Measurements from ENCODE around the gene TCN2.
A peak's percentile ranks its signal among the peaks of the same experiment; 100 is the strongest.

Gene TCN2

DNA sequence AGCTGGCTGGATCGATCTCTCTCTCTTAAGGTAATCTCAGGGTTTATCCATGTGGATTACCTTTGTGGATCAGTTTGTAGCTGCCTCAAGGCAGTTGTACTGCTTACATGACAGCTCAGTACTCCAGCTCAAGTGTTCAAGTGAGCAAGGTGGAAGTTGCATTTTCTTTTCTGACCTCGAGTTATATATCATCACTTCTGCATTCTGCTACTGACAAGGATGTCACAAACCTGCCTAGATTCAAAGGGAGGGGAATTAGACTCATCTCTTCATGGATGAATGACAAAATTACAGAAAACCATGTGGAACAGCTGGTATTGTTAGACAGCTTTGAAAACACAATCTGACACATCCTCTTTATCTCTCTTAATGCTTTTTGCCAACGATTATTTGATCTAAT is 6.1 kb upstream of the TCN2 start (continued):
- TF ChIP-seq, protein P1, sequence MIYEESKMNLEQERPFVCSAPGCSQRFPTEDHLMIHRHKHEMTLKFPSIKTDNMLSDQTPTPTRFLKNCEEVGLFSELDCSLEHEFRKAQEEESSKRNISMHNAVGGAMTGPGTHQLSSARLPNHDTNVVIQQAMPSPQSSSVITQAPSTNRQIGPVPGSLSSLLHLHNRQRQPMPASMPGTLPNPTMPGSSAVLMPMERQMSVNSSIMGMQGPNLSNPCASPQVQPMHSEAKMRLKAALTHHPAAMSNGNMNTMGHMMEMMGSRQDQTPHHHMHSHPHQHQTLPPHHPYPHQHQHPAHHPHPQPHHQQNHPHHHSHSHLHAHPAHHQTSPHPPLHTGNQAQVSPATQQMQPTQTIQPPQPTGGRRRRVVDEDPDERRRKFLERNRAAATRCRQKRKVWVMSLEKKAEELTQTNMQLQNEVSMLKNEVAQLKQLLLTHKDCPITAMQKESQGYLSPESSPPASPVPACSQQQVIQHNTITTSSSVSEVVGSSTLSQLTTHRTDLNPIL (CRISPR knock-in tag; IDR thresholded peaks at IDR 0.05; ENCODE audit: low read depth) = no peak
- TF ChIP-seq GLIS3 (CRISPR knock-in tag; IDR thresholded peaks at IDR 0.05) (no peak), RARB (CRISPR knock-in tag; IDR thresholded peaks at IDR 0.05) (no peak), ARNTL (CRISPR knock-in tag; IDR thresholded peaks at IDR 0.05; ENCODE audit: borderline replicate concordance, low read depth) (no peak)

DNA sequence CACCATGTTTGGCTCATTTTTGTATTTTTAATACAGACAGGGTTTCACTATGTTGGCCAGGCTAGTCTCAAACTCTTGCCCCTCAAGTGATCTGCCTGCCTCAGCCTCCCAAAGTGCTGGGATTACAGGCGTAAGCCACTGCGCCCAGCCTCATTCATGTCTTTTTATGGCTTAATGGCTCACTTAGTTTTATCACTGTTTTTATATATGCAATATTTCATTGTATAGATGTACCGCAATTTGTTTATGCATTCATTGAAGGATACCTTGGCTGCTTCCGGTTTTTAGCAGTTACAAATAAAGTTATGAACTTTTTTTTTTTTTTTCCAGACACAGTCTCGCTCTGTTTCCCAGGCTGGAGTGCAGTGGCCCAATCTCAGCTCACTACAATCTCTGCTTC is 5.5 kb upstream of the TCN2 start:
- TF ChIP-seq ARNTL (CRISPR knock-in tag; IDR thresholded peaks at IDR 0.05; ENCODE audit: borderline replicate concordance, low read depth) (no peak), OSR1 (CRISPR knock-in tag; IDR thresholded peaks at IDR 0.05) (no peak), TOX (CRISPR knock-in tag; IDR thresholded peaks at IDR 0.05; ENCODE audit: borderline replicate concordance) (no peak), ZFP30 (CRISPR knock-in tag; IDR thresholded peaks at IDR 0.05) (no peak), ZNF8 (CRISPR knock-in tag; IDR thresholded peaks at IDR 0.05) (no peak), ISL1 (CRISPR knock-in tag; IDR thresholded peaks at IDR 0.05) (no peak), ZC3H10 (CRISPR knock-in tag; IDR thresholded peaks at IDR 0.05) (no peak)
- TF ChIP-seq, protein P2, sequence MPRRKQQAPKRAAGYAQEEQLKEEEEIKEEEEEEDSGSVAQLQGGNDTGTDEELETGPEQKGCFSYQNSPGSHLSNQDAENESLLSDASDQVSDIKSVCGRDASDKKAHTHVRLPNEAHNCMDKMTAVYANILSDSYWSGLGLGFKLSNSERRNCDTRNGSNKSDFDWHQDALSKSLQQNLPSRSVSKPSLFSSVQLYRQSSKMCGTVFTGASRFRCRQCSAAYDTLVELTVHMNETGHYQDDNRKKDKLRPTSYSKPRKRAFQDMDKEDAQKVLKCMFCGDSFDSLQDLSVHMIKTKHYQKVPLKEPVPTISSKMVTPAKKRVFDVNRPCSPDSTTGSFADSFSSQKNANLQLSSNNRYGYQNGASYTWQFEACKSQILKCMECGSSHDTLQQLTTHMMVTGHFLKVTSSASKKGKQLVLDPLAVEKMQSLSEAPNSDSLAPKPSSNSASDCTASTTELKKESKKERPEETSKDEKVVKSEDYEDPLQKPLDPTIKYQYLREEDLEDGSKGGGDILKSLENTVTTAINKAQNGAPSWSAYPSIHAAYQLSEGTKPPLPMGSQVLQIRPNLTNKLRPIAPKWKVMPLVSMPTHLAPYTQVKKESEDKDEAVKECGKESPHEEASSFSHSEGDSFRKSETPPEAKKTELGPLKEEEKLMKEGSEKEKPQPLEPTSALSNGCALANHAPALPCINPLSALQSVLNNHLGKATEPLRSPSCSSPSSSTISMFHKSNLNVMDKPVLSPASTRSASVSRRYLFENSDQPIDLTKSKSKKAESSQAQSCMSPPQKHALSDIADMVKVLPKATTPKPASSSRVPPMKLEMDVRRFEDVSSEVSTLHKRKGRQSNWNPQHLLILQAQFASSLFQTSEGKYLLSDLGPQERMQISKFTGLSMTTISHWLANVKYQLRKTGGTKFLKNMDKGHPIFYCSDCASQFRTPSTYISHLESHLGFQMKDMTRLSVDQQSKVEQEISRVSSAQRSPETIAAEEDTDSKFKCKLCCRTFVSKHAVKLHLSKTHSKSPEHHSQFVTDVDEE (CRISPR knock-in tag; IDR thresholded peaks at IDR 0.05) = no peak
- TF ChIP-seq, protein P3, sequence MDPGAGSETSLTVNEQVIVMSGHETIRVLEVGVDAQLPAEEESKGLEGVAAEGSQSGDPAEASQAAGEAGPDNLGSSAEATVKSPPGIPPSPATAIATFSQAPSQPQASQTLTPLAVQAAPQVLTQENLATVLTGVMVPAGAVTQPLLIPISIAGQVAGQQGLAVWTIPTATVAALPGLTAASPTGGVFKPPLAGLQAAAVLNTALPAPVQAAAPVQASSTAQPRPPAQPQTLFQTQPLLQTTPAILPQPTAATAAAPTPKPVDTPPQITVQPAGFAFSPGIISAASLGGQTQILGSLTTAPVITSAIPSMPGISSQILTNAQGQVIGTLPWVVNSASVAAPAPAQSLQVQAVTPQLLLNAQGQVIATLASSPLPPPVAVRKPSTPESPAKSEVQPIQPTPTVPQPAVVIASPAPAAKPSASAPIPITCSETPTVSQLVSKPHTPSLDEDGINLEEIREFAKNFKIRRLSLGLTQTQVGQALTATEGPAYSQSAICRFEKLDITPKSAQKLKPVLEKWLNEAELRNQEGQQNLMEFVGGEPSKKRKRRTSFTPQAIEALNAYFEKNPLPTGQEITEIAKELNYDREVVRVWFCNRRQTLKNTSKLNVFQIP (CRISPR knock-in tag; IDR thresholded peaks at IDR 0.05; ENCODE audit: borderline replicate concordance, low read depth) = no peak
- TF ChIP-seq, protein P4, sequence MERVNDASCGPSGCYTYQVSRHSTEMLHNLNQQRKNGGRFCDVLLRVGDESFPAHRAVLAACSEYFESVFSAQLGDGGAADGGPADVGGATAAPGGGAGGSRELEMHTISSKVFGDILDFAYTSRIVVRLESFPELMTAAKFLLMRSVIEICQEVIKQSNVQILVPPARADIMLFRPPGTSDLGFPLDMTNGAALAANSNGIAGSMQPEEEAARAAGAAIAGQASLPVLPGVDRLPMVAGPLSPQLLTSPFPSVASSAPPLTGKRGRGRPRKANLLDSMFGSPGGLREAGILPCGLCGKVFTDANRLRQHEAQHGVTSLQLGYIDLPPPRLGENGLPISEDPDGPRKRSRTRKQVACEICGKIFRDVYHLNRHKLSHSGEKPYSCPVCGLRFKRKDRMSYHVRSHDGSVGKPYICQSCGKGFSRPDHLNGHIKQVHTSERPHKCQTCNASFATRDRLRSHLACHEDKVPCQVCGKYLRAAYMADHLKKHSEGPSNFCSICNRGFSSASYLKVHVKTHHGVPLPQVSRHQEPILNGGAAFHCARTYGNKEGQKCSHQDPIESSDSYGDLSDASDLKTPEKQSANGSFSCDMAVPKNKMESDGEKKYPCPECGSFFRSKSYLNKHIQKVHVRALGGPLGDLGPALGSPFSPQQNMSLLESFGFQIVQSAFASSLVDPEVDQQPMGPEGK (CRISPR knock-in tag; IDR thresholded peaks at IDR 0.05; ENCODE audit: borderline replicate concordance) = no peak
- no peak for ATAC-seq

DNA sequence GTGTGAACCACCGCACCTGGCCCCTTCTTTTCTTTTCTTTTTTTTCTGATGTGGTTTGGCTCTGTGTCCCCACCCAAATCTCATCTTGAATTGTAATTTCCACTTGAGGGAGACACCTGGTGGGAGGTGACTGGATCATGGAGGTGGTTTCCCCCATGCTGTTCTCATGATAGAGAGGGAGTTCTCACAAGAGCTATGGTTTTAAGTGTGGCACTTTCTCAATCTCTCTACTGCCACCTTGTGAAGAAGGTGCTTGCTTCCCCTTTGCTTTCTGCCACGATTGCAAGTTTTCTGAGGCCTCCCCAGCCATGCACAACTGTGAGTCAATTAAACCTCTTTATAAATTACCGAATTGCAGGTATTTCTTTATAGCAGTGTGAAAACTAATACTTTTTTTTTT is 4.9 kb upstream of the TCN2 start:
- ATAC-seq = 0 out of 3 replicates have a peak, but pooled peaks have one; percentile 24
- TF ChIP-seq PPARA (CRISPR knock-in tag; IDR thresholded peaks at IDR 0.05; ENCODE audit: borderline replicate concordance) (no peak), ESRRG (CRISPR knock-in tag; IDR thresholded peaks at IDR 0.05) (no peak), ISL1 (CRISPR knock-in tag; IDR thresholded peaks at IDR 0.05) (no peak)
- TF ChIP-seq, protein P2 (CRISPR knock-in tag; IDR thresholded peaks at IDR 0.05) = no peak
- TF ChIP-seq, protein P5, sequence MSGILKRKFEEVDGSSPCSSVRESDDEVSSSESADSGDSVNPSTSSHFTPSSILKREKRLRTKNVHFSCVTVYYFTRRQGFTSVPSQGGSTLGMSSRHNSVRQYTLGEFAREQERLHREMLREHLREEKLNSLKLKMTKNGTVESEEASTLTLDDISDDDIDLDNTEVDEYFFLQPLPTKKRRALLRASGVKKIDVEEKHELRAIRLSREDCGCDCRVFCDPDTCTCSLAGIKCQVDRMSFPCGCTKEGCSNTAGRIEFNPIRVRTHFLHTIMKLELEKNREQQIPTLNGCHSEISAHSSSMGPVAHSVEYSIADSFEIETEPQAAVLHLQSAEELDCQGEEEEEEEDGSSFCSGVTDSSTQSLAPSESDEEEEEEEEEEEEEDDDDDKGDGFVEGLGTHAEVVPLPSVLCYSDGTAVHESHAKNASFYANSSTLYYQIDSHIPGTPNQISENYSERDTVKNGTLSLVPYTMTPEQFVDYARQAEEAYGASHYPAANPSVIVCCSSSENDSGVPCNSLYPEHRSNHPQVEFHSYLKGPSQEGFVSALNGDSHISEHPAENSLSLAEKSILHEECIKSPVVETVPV (CRISPR knock-in tag; IDR thresholded peaks at IDR 0.05) = no peak
- TF ChIP-seq, protein P4 (CRISPR knock-in tag; IDR thresholded peaks at IDR 0.05; ENCODE audit: borderline replicate concordance) = no peak
